ENCODE measurements around the gene PREX1.

Gene PREX1

DNA sequence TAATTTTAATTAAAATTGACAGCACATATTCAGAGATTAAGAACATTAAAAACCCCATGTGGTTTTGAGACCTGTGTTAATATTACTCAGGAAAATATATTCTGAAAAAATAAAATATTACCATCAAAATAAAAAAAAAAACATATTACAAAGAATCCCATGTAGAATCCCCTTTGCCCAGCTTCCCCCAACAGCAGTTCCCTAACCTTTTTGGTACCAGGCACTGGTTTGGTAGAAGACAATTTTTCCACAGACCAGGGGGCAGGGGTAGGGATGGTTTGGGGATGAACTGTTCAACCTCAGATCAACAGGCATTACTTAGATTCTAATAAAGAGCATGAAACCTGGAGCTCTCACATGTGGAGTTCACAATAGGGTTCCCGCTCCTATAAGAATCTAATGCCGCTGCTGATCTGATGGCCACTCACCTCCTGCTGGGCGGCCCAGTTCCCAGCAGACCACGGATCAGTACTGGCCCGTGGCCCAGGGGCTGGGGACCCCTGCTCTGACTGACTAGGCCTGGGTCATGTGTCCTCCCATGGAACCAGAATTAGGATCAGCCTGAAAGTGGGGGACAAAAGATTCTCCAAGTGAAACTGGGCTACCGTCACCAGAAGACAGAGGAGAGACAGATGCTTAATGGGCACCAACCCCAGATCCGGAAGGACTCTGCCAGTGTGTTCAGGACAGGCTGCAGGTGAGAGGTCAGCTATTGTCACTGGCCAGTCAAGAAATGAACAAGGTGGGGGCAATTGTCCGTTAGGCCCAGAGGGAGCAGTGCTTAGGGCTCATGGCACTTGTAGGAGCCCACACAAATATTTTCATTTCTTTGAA, 235.5 kb downstream of the PREX1 start:
- H3K4me1 Mint-ChIP-seq, result no peaks in the 10 kb centered on the region
- peaks cover 3% of the 10 kb centered on the region for H3K9me3 Mint-ChIP-seq
- ATAC-seq (ENCODE audit: low read depth) (no peak), DNase-seq (ENCODE audit: low spot score in 2 of 2) (no peak)
- peaks cover 9% of the 10 kb centered on the region for H3K27me3 Mint-ChIP-seq
- no peak overlapping the region for H3K27ac Mint-ChIP-seq
- no peak overlapping the region for H3K4me3 Mint-ChIP-seq
- H3K36me3 Mint-ChIP-seq, result no peaks in the 10 kb centered on the region

DNA sequence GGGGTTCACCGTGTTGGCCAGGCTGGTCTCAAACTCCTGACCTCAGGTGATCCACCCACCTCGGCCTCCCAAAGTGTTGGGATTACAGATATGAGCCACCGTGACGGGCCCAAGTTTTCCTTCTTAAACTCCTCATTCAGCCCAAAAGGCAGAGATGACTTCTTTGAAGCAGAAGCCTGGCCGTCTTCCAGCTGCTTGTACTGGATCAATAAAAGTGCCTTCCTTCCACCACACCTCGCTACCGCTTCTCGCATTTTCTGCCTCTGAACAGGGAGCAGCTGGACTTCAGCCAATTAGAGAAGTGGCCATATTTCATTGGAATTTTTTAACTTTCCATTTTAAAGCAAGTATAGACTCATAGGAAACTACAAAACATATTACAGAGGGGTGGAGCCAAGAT, 241.1 kb downstream of the PREX1 start:
- Mint-ChIP-seq H3K9me3 (peaks cover 3% of the 10 kb centered on the region), H3K36me3 (no peaks in the 10 kb centered on the region), H3K4me1 (no peaks in the 10 kb centered on the region), H3K27ac (no peak overlapping the region), H3K4me3 (no peak overlapping the region), H3K27me3 (peaks cover 24% of the 10 kb centered on the region)
- DNase-seq (ENCODE audit: low spot score in 2 of 2), result no peak
- ATAC-seq (ENCODE audit: low read depth), result no peak

DNA sequence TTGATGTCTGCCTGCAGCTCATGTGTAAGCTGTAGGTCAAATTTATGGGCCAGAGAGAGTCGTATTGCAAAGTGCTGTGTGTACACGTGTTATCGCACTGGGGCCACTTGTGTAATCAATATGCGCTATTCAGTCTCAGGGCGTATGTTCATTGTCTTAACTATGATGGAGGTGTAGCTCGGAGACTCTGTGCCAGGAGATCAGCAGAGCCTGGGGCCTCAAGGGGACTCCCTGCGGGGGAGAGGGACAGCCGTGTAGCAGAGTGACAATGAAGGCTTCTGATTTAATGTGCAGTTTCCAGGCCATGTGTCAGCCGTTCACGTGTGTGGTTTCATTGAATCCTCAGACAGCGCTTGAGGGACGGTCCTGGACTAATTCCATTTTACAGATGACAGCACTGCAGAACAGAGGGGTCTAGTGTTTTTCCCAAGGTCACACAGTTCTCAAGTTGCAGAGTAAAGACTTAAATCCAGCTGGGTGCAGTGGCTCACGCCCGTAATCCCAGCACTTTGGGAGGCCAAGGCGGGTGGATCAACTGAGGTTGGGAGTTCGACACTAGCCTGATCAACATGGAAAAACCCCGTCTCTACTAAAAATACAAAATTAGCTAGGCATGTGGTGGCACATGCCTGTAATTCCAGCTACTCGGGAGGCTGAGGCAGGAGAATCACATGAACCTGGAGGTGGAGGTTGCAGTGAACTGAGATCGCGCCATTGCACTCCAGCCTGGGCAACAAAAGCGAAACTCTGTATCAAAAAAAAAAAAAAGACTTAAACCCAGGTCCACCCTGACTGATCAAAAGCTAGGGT, 242.5 kb downstream of the PREX1 start:
- H3K27ac Mint-ChIP-seq, result no peak overlapping the region
- H3K27me3 Mint-ChIP-seq, result peaks cover 32% of the 10 kb centered on the region
- H3K4me3 Mint-ChIP-seq, result no peak overlapping the region
- no peaks in the 10 kb centered on the region for H3K4me1 Mint-ChIP-seq
- no peak for DNase-seq (ENCODE audit: low spot score in 2 of 2)
- no peak for ATAC-seq (ENCODE audit: low read depth)
- H3K36me3 Mint-ChIP-seq, result no peaks in the 10 kb centered on the region
- H3K9me3 Mint-ChIP-seq, result peaks cover 3% of the 10 kb centered on the region

DNA sequence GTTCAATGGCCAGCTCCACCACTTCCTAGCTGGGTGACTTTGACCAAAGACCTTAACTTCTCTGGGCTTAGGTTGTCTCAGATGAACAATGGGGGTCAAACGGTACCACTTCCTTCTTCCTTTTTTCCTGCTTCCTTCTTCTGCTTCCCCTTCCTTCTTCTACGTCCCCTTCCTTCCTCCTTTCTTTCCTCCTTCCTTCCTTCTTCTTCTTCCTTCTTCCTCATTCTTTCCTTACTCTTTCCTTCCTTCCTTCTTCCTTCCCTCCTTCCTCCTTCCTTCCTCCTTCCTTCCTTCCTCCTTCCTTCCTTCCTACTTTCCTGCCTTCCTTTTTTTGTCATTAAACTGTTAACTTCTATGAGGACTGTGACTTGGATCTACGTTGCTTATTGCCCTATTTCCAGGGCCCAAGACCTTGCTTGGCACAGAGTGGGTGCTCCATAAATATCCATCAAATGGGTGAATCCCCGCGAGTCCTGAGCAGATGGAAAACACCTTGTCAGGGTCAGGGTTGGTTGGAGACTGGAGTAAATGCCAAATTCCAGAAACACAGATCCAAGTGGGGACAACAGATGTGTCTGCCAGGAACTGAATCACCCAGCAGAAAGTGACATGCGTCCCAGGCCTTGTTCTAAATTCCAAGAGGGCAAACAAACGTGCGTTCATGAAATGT, 243.3 kb downstream of the PREX1 start:
- ATAC-seq (ENCODE audit: low read depth) (no peak), DNase-seq (ENCODE audit: low spot score in 2 of 2) (no peak)
- Mint-ChIP-seq H3K4me3 (no peak overlapping the region), H3K36me3 (no peaks in the 10 kb centered on the region), H3K9me3 (peaks cover 3% of the 10 kb centered on the region), H3K4me1 (no peaks in the 10 kb centered on the region), H3K27me3 (peaks cover 32% of the 10 kb centered on the region), H3K27ac (no peak overlapping the region)

DNA sequence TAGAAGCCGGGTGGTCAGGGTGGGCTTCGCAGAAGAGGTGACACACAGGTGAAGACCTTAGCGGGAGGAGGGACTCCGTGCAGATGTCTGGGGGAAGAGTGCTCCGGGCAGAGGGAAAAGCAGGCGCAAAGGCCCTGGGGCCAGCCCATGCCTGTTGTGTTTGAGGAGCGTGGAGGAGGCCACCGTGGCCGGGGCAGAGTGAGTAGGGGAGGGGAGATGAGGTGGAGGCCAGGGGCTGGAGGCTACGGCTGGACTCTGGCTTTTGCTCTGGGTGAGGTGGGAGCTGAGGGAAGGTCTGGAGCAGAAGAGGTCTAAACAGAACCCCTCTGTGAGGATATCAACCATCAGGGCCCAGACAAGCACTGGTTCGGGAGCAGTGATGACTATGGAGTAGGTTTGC, 244.0 kb downstream of the PREX1 start:
- ATAC-seq (ENCODE audit: low read depth) (no peak), DNase-seq (ENCODE audit: low spot score in 2 of 2) (no peak)
- Mint-ChIP-seq H3K27ac (no peak overlapping the region), H3K9me3 (peaks cover 3% of the 10 kb centered on the region), H3K27me3 (peaks cover 34% of the 10 kb centered on the region), H3K4me1 (no peaks in the 10 kb centered on the region), H3K4me3 (no peak overlapping the region), H3K36me3 (no peaks in the 10 kb centered on the region)

DNA sequence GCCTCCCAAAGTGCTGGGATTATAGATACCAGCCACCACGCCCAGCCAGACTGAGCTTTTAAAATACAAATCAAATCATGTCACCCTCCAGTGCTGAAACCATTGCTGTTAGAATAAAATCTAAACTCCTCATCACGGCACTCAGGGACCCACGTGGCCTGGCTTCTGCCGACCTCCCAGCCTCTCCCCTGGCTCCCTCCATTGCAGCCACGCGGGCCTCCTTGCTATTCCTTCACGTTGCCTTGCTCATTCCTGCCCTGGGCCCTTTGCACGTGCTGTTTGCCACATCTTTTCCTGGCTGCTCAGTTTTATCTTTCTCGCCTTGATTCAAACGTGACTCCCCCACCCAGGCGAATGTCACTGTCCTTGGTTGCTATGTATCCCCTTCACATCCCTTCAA, 244.6 kb downstream of the PREX1 start:
- H3K4me3 Mint-ChIP-seq, result no peak overlapping the region
- ATAC-seq (ENCODE audit: low read depth) (no peak), DNase-seq (ENCODE audit: low spot score in 2 of 2) (no peak)
- no peaks in the 10 kb centered on the region for H3K4me1 Mint-ChIP-seq
- H3K36me3 Mint-ChIP-seq, result no peaks in the 10 kb centered on the region
- H3K27me3 Mint-ChIP-seq, result peaks cover 34% of the 10 kb centered on the region
- no peak overlapping the region for H3K27ac Mint-ChIP-seq
- peaks cover 3% of the 10 kb centered on the region for H3K9me3 Mint-ChIP-seq

DNA sequence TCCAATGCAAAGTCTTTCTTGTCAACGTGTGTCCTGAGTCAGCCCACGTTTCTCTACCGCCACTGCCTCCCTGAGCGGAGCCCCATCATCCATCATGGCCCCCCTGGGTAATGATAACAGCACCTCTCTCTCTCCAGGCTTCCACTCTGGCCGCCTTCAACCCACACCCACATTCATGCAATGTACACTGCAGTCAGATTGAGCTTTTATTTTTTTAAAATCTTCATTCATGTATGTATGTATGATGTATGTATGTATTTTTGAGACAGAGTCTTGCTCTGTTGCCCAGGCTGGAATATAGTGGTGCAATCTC, 245.2 kb downstream of the PREX1 start:
- ATAC-seq (ENCODE audit: low read depth), result no peak
- peaks cover 3% of the 10 kb centered on the region for H3K9me3 Mint-ChIP-seq
- H3K36me3 Mint-ChIP-seq, result no peaks in the 10 kb centered on the region
- no peaks in the 10 kb centered on the region for H3K4me1 Mint-ChIP-seq
- no peak overlapping the region for H3K4me3 Mint-ChIP-seq
- peaks cover 34% of the 10 kb centered on the region for H3K27me3 Mint-ChIP-seq
- H3K27ac Mint-ChIP-seq, result no peak overlapping the region
- DNase-seq (ENCODE audit: low spot score in 2 of 2), result no peak

DNA sequence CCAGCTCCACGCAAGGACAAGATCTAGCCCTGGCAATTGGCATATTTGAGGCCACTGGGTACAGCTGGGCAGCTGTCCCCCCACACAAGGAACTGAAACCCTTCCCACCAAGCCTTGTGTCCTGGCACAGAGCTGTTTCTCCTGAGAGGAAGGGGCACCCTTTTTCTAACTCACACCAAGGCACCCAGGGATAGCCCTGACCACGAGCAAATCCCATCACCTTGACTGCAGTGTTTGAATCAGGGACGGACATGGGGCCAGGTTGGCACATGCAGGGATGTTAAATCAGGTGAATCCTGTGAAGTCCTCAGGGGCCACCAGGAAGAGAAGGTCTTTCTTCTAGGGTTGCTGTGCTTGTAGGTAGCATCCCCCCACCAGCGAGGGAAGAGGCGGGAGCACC, 246.6 kb downstream of the PREX1 start:
- Mint-ChIP-seq H3K27ac (no peak overlapping the region), H3K36me3 (no peaks in the 10 kb centered on the region), H3K4me1 (no peaks in the 10 kb centered on the region), H3K27me3 (peaks cover 30% of the 10 kb centered on the region), H3K9me3 (peaks cover 3% of the 10 kb centered on the region), H3K4me3 (no peak overlapping the region)
- DNase-seq (ENCODE audit: low spot score in 2 of 2), result no peak
- ATAC-seq (ENCODE audit: low read depth), result no peak

DNA sequence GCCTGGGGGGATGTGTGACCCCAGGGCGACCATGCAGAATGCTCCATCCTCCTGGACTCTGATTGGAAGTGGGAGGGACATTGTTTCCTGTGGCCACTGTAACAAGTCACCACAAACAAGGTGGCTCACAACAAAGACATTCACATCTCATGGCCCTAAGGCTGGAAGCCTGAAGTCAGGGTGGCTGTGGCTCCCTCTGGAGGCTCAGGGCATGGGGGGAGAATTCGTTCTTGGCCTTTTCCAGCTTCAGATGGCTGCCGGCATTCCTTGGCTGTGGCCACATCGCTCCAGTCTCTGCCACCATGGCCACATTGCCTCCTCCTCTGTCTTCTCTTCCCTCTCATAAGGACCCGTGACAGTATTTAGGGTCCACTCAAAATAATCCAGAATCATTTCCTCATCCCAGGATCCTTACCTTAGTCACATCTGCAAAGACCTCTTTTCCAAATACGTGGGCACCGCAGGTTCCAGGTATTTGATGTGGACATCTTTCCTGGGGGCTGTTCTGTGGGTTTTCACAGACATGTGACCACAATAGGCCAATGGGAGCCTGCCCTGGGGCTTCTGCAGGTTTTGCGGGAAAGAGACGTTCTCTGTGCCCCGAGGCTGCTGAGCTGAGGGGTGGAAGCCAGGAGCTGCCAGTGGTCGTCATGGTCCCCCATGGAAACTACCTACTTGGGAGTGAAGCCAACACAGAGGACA, 249.3 kb downstream of the PREX1 start:
- peaks cover 19% of the 10 kb centered on the region for H3K27me3 Mint-ChIP-seq

DNA sequence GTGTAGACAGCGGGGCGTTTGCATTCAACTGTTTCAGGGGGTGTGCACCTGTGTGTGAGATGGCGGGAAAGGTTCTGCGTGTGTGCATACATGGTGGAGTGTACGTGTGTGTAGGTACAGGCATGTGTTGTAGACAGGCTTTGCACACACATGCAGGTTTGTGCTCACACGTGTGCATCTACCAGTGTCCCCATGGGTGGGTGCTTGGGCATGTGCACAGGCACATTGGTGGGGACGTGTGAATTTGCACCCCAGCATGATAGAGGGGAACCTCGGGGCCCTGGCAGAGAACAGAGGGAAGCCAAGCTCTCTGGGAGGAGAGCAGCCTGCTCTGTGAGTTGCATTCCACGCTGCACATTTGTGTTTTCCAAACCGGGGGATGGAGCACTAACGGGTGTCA, 250.2 kb downstream of the PREX1 start:
- ATAC-seq (ENCODE audit: low read depth), result no peak
- H3K27ac Mint-ChIP-seq, result no peak overlapping the region
- H3K9me3 Mint-ChIP-seq, result no peaks in the 10 kb centered on the region
- DNase-seq (ENCODE audit: low spot score in 2 of 2), result no peak
- H3K4me1 Mint-ChIP-seq, result no peaks in the 10 kb centered on the region
- H3K4me3 Mint-ChIP-seq, result no peak overlapping the region
- peaks cover 15% of the 10 kb centered on the region for H3K27me3 Mint-ChIP-seq
- H3K36me3 Mint-ChIP-seq, result no peaks in the 10 kb centered on the region

More for the DNA sequence above, 249.3 kb downstream of the PREX1 start:
- no peaks in the 10 kb centered on the region for H3K4me1 Mint-ChIP-seq
- no peak overlapping the region for H3K4me3 Mint-ChIP-seq
- ATAC-seq (ENCODE audit: low read depth) (no peak), DNase-seq (ENCODE audit: low spot score in 2 of 2) (no peak)
- H3K36me3 Mint-ChIP-seq, result no peaks in the 10 kb centered on the region
- H3K27ac Mint-ChIP-seq, result no peak overlapping the region
- H3K9me3 Mint-ChIP-seq, result no peaks in the 10 kb centered on the region

DNA sequence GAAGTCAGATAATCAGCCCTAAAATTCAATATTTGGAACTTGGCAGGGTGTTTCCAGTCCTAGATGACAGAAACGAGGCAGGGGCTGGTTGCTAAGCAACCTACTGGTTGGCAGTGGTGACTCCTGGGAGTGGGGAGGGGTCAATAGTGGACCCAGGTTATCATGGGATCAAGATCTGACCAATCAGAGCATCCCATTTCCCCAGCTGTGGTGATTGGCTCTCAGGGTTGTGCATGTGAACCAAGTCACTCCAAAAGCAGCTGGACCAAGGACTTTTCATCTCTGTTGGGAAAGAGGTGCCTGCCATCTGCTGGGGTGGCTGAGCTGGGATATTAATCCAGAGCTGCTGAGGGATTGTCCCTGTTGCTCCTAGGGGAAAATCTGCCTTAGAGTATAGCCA, 253.4 kb downstream of the PREX1 start:
- H3K9me3 Mint-ChIP-seq, result no peaks in the 10 kb centered on the region
- no peaks in the 10 kb centered on the region for H3K4me1 Mint-ChIP-seq
- H3K4me3 Mint-ChIP-seq, result no peak overlapping the region
- peaks cover 6% of the 10 kb centered on the region for H3K27me3 Mint-ChIP-seq
- no peak for DNase-seq (ENCODE audit: low spot score in 2 of 2)
- no peak for ATAC-seq (ENCODE audit: low read depth)
- no peaks in the 10 kb centered on the region for H3K36me3 Mint-ChIP-seq
- no peak overlapping the region for H3K27ac Mint-ChIP-seq
